ACC112 (cell line): ENCODE data around the gene NYAP2.

Experiments
- H2AFZ ChIP-seq: fragments of 200-600 bp; sonication (generic); one replicate; pipeline ENCODE4 v1.6.0; 2017; ENCODE audit warnings: antibody characterized with exemption, low read length; ENCODE audit not compliant: unreplicated experiment
- H3K27ac ChIP-seq: fragments of 200-600 bp; sonication (generic); 2 replicates; pipeline ENCODE4 v1.5.1; 2014; ENCODE audit warnings: low read depth, mild to moderate bottlenecking, antibody characterized with exemption, low read length, moderate library complexity
- H3K27me3 ChIP-seq: fragments of 200-600 bp; sonication (generic); 2 replicates; pipeline ENCODE4 v1.6.1; 2014; ENCODE audit warnings: mild to moderate bottlenecking, antibody characterized with exemption, low read length, moderate library complexity, mixed read lengths; ENCODE audit not compliant: insufficient read depth
- H3K36me3 ChIP-seq: fragments of 200-600 bp; sonication (generic); 2 replicates; pipeline ENCODE4 v1.6.1; 2016; ENCODE audit warnings: mild to moderate bottlenecking, antibody characterized with exemption, low read length, moderate library complexity, mixed read lengths; ENCODE audit not compliant: insufficient read depth
- H3K4me1 ChIP-seq: fragments of 200-600 bp; sonication (generic); one replicate; pipeline ENCODE4 v1.6.1; 2016; ENCODE audit warnings: low read length, mixed read lengths; ENCODE audit not compliant: insufficient read depth, unreplicated experiment, control insufficient read depth
- H3K4me3 ChIP-seq: fragments of 200-600 bp; sonication (generic); 2 replicates; pipeline ENCODE4 v1.5.1; 2014; ENCODE audit warnings: mild to moderate bottlenecking, low read depth, low read length
- H3K79me2 ChIP-seq: fragments of 200-600 bp; sonication (generic); one replicate; pipeline ENCODE4 v1.6.0; 2016; ENCODE audit warnings: low read length; ENCODE audit not compliant: control insufficient read depth, unreplicated experiment, insufficient read depth

NYAP2 gene

DNA sequence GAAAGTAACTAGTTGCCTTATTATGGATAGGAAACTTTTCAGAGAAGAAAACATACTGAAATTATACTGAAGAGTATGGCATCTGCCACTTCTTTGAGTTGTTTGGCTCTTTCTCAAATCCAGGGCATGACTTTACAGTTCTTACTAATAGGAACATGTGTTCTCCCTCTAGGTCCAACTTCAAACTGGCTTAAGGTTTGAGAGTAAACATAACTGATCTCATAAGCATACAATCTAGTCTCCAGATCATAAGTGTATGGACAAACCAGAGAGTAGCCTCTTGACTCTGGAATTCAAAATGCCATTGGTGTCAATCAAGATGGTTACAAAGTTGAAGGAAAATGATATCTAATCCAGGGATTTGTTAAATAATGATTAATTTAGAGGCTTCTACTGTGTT, 101.5 kb downstream of the NYAP2 start:
- H3K27ac ChIP-seq, result no peak overlapping the region
- no peaks in the 10 kb centered on the region for H3K79me2 ChIP-seq
- H3K27me3 ChIP-seq, result peaks cover 58% of the 10 kb centered on the region
- H3K4me3 ChIP-seq, result no peak overlapping the region
- H3K36me3 ChIP-seq, result no peaks in the 10 kb centered on the region
- H2AFZ ChIP-seq, result no peak overlapping the region
- no peaks in the 10 kb centered on the region for H3K4me1 ChIP-seq

DNA sequence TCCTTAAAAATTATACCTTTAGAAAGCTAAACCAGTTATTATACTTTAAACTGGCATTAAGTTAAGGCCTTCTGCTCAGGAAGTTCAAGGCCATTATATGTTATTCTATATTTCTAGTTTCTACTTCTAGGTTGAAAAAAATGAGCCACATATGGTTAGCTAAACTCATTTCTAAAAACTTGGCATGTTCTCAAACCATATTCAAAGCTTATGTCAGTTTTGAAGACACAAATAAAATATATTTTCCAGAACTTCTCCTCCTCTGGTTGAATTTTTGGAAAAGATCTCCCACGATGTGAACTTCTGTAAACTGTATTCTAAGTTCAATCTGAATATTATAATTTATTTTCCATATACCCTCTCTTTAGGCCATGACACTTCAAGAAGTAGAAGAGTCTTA, 103.5 kb downstream of the NYAP2 start:
- H3K4me3 ChIP-seq, result no peak overlapping the region
- H3K27me3 ChIP-seq, result peaks cover 73% of the 10 kb centered on the region
- no peaks in the 10 kb centered on the region for H3K36me3 ChIP-seq
- no peak overlapping the region for H3K27ac ChIP-seq
- no peaks in the 10 kb centered on the region for H3K79me2 ChIP-seq
- H2AFZ ChIP-seq, result no peak overlapping the region
- H3K4me1 ChIP-seq, result no peaks in the 10 kb centered on the region

DNA sequence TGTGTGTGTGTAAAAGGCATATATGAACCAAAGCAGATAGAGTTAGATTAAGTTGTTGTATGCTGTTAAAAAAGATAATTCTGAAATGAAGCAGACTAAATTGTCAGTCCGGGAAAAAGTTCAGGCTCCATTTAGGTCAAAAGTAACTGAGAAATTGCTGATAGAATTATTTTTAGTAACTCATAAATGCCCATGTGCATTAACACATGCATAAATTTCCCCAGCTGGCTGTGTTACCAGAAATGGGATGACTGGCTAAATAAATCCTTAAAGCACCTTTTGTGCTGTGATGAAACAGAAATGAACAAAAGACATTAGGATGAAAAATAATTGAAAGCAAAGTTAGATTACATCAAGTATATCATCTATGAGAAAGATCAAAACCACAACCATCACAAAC, 111.3 kb downstream of the NYAP2 start:
- Histone ChIP-seq H3K4me3 (no peak overlapping the region), H2AFZ (no peak overlapping the region), H3K4me1 (no peaks in the 10 kb centered on the region), H3K27ac (no peak overlapping the region), H3K79me2 (no peaks in the 10 kb centered on the region), H3K27me3 (peaks cover 55% of the 10 kb centered on the region), H3K36me3 (no peaks in the 10 kb centered on the region)

DNA sequence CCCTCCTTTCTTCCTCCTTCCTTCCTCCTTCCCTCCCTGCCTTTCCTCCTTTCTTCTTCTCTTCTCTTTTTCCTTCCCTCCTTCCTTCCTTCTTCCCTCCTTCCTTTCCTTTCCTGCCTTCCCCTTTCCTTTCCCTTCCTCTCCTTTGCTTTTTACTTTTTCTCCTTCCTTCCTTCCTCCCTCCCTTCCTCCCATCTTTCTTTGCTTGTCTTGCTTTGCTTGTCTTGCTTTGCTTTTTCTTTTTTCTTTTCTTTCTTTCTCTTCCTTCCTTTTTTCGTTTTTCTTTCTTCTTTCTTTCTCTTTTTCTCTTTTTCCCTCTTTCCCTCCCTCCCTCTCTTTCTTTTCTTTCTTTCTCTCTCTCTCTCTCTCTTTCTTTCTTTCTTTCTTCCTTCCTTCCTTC, 113.0 kb downstream of the NYAP2 start:
- H3K79me2 ChIP-seq, result no peaks in the 10 kb centered on the region
- no peak overlapping the region for H3K27ac ChIP-seq
- no peak overlapping the region for H3K4me3 ChIP-seq
- no peaks in the 10 kb centered on the region for H3K4me1 ChIP-seq
- H2AFZ ChIP-seq, result no peak overlapping the region
- no peaks in the 10 kb centered on the region for H3K36me3 ChIP-seq
- peaks cover 44% of the 10 kb centered on the region for H3K27me3 ChIP-seq

DNA sequence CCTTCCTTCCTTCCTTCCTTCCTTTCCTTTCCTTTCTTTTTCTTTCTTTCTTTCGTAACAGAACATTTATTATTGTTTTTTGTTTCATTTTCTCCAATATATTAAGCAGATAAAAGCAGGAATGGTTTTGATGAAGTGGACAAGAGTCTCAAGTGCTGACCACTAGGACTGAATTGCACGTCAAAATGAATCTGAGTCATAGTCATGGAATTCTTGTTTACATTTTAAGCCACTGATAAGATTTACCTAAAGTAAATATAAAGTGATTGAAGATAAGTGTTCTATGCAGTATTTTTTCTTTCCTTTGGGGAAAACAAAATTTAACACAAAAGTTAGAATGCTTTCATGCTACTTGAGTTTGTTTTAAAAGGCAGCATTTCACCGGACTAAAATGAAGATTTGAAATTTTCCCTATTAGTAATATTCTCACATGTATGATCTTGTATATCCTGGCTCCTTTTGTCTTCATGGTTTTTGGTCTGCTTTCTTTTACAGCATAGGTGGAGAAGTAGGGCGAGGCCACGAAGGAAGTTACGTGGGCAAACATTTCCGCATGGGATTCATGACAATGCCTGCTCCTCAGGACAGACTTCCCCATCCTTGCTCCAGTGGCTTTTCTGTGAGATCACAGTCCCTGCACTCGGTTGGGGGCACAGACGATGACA, 113.5 kb downstream of the NYAP2 start:
- Histone ChIP-seq H3K4me3 (no peak overlapping the region), H3K36me3 (no peaks in the 10 kb centered on the region), H3K79me2 (no peaks in the 10 kb centered on the region), H3K27me3 (peaks cover 40% of the 10 kb centered on the region), H3K4me1 (no peaks in the 10 kb centered on the region), H2AFZ (no peak overlapping the region), H3K27ac (no peak overlapping the region)

DNA sequence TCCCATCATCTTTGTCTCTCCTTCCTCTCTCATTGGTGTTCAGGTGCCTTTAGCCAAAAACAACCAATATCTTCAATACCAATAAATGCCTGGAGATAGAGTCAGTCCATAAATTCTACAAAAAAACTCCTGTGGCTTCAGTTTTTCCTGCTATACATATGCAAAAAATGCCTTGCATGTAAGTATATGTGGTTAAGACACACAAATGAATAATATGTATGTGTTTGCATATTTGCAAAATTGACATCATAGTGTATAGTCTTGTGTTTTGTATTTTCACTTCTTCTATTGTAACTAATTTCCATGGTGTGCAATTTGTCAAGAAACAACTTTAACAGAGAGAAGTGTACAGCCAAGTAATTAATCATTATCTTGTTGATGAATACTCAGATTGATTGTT, 115.5 kb downstream of the NYAP2 start:
- Histone ChIP-seq H3K4me1 (no peaks in the 10 kb centered on the region), H3K79me2 (no peaks in the 10 kb centered on the region), H3K27me3 (peaks cover 20% of the 10 kb centered on the region; the same call in 1 of the 2 replicates), H3K36me3 (no peaks in the 10 kb centered on the region), H2AFZ (no peak overlapping the region), H3K27ac (no peak overlapping the region), H3K4me3 (no peak overlapping the region)

DNA sequence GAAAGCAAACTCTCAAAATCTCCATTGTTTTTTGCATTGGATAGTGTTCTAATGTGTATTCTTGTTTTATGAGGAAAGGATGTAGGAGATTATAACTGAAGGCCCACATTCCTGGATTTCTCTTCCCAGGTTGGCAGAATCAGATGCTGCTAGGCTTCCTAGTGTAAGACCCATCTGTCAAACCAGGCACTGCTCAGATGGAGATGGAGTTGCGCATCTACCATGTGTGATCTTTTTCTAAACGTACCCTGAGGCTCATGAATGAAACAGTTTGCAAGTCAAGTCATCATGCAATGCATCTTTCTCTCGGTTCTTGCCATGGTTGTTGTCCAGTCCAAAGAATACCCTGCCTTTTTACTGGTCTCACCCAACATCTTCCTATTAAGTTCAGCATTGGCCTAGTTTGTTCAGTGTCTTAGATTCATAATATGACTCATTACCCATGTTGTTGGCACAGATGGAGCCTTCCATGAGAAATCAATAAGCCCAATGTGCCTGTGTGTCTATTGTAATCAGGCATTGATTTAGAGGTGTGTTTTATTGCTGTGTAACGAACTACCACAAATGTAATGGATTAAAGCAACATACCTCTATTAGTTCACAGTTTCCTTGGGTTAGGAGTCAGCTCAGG, 127.4 kb downstream of the NYAP2 start:
- Histone ChIP-seq H2AFZ (no peak overlapping the region), H3K27me3 (peaks cover 54% of the 10 kb centered on the region), H3K4me1 (no peaks in the 10 kb centered on the region), H3K27ac (no peak overlapping the region), H3K4me3 (no peak overlapping the region), H3K79me2 (no peaks in the 10 kb centered on the region), H3K36me3 (no peaks in the 10 kb centered on the region)

DNA sequence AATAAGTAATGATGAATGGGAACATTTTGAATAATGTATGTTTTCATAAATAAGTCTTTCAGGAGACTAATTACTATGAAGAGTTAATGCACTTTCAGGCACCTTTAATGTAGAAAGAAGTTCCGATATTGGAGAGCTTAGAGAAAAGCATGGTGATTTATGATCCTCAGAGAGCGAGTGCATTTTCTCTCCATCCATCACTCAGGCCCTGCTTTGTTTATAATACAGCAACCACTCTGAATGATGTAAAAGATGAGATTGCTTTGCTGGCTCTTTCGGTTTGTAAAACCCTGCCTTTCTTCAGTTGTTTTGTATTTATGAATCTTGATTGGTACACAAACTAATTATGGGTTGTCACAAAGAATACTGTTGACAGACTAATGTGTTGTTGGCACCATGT, 132.0 kb downstream of the NYAP2 start:
- H3K4me1 ChIP-seq, result no peaks in the 10 kb centered on the region
- no peak overlapping the region for H2AFZ ChIP-seq
- no peak overlapping the region for H3K4me3 ChIP-seq
- H3K27me3 ChIP-seq, result peaks cover 51% of the 10 kb centered on the region
- no peaks in the 10 kb centered on the region for H3K36me3 ChIP-seq
- H3K79me2 ChIP-seq, result no peaks in the 10 kb centered on the region
- H3K27ac ChIP-seq, result no peak overlapping the region

DNA sequence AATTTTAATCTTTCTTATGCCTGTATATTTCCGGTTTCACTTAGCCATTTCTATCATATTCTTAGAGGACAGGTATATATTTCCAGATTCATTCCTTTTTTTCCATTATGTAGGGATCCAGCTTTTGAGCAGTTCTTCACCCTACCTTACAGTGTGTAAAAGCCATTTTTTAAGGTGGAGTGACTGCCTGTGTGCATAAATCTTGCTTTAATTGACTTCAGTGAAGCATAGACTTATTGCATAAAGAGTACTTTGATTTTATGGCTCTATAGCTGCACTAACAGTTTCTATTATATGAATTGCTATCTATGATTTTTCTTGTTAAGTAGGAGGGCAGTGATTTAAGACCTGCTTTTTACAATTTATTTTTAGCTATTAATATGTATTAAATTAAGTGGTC, 132.6 kb downstream of the NYAP2 start:
- no peak overlapping the region for H2AFZ ChIP-seq
- H3K36me3 ChIP-seq, result no peaks in the 10 kb centered on the region
- peaks cover 46% of the 10 kb centered on the region for H3K27me3 ChIP-seq
- no peak overlapping the region for H3K27ac ChIP-seq
- H3K79me2 ChIP-seq, result no peaks in the 10 kb centered on the region
- no peaks in the 10 kb centered on the region for H3K4me1 ChIP-seq
- no peak overlapping the region for H3K4me3 ChIP-seq

DNA sequence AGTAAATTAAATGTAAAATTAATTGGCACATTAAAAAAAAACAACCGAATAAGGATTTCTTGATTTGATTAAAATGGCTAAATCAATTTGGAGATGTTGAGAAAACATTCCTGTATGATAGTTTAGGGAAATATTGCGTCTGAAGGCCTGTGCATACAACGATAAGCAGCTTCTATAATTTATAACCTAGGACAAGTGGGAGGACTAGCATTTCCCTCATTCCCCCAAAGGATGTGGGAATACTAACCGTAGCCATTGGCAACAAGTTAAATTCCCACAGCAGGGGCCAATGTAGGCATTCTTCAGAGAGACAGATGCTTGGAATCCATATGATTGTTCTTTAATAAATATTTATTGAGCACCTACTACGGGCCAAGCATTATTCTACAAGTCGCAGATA, 134.5 kb downstream of the NYAP2 start:
- Histone ChIP-seq H3K36me3 (no peaks in the 10 kb centered on the region), H3K27ac (no peak overlapping the region), H3K27me3 (peaks cover 42% of the 10 kb centered on the region), H2AFZ (no peak overlapping the region), H3K4me3 (no peak overlapping the region), H3K4me1 (no peaks in the 10 kb centered on the region), H3K79me2 (no peaks in the 10 kb centered on the region)

DNA sequence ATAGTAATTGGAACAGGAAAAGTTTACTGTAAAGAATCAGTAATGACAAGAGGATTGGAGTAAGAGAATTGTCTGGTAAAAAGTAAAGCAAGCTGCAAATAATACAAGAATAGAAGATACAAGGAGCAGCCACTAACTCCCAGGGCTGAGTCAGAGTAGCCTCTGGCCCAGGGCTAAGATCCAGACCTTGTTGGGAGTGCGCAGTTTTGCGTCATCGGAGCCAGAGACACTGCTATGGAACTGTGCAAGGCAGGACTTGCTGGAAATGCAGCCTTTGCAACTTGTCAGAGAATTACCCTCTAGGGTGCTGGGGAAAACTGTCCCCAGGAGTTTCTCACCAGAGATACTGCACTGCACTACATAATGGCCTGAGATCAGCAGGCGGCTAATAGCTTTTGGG, 135.2 kb downstream of the NYAP2 start:
- no peaks in the 10 kb centered on the region for H3K36me3 ChIP-seq
- no peaks in the 10 kb centered on the region for H3K4me1 ChIP-seq
- H3K27ac ChIP-seq, result no peak overlapping the region
- H3K79me2 ChIP-seq, result no peaks in the 10 kb centered on the region
- H3K4me3 ChIP-seq, result no peak overlapping the region
- no peak overlapping the region for H2AFZ ChIP-seq
- peaks cover 42% of the 10 kb centered on the region for H3K27me3 ChIP-seq
